CD14-positive monocyte (primary cell): Measurements from ENCODE around the gene LBHD2. TPM values are rescaled to one million over a fixed set of nuclear protein-coding genes. Genes with fewer than 3 reads are reported as not detected.

Experiments used
- DNase-seq, 3 donors: peaks; one replicate each; pipeline ENCODE4 v3.0.0-alpha.2; 2011 to 2022
- H2AFZ ChIP-seq: 2 replicates; pipeline ENCODE4 v1.6.0; 2012; ENCODE audit warnings: mild to moderate bottlenecking, low read depth, low read length, inconsistent platforms; ENCODE audit not compliant: insufficient read depth, poor library complexity, severe bottlenecking
- H3K27ac ChIP-seq, 2 donors: 1 replicate in 1 of 2; 2 replicates in 1 of 2; pipeline ENCODE4 v1.5.1; 2012 to 2013; ENCODE audit warnings: low read length in 2 of 2, control low read depth in 1 of 2, inconsistent platforms in 1 of 2, low read depth in 1 of 2, mild to moderate bottlenecking in 1 of 2
- H3K27me3 ChIP-seq, 2 donors: one replicate each; pipeline versions ENCODE4 v1.6.0 to v1.6.1; 2011 to 2013; ENCODE audit warnings: low read length in 2 of 2; ENCODE audit not compliant: control insufficient read depth in 2 of 2, insufficient read depth in 2 of 2
- H3K36me3 ChIP-seq, 2 donors: replicated peaks in 1 of 2; 1 replicate in 1 of 2; 2 replicates in 1 of 2; pipeline versions ENCODE4 v1.5.1 to v1.6.1; 2012 to 2013; ENCODE audit warnings: low read length in 2 of 2, control low read depth in 1 of 2, inconsistent platforms in 1 of 2, mild to moderate bottlenecking in 1 of 2; ENCODE audit not compliant: insufficient read depth in 2 of 2, control insufficient read depth in 1 of 2
- H3K4me1 ChIP-seq, 2 donors: 1 replicate in 1 of 2; 2 replicates in 1 of 2; pipeline versions ENCODE4 v1.5.1 to v1.6.1; 2012 to 2013; ENCODE audit warnings: low read length in 2 of 2, control low read depth in 1 of 2, inconsistent platforms in 1 of 2, mild to moderate bottlenecking in 1 of 2, moderate library complexity in 1 of 2; ENCODE audit not compliant: insufficient read depth in 2 of 2, control insufficient read depth in 1 of 2
- H3K4me2 ChIP-seq: replicated peaks from 2 replicates; pipeline ENCODE3; 2012; ENCODE audit warnings: low read length, moderate library complexity, mild to moderate bottlenecking; ENCODE audit not compliant: poor library complexity, severe bottlenecking; ENCODE audit errors: extremely low read depth
- H3K4me3 ChIP-seq, 3 experiments: fragments of 200-600 bp in 1 of 3; sonication (generic) in 1 of 3; replicated peaks in 1 of 3; 1 replicate in 2 of 3; 2 replicates in 1 of 3; pipeline ENCODE4 v1.5.1; 2011 to 2013; ENCODE audit warnings: low read length in 3 of 3, mild to moderate bottlenecking in 3 of 3, control low read depth in 2 of 3, low read depth in 2 of 3, inconsistent platforms in 1 of 3, moderate library complexity in 1 of 3
- H3K79me2 ChIP-seq: 2 replicates; pipeline ENCODE4 v1.6.0; 2012; ENCODE audit warnings: mild to moderate bottlenecking, control low read depth, inconsistent platforms, low read length, moderate library complexity; ENCODE audit not compliant: insufficient read depth
- H3K9ac ChIP-seq: 2 replicates; pipeline ENCODE4 v1.6.0; 2017; ENCODE audit warnings: low read length, mild to moderate bottlenecking; ENCODE audit not compliant: insufficient read depth, poor library complexity, severe bottlenecking
- H3K9me3 ChIP-seq, 2 donors: replicated peaks in 1 of 2; 1 replicate in 1 of 2; 2 replicates in 1 of 2; pipeline versions ENCODE4 v1.5.1 to v1.6.1; 2012 to 2013; ENCODE audit warnings: low read length in 2 of 2, control low read depth in 1 of 2; ENCODE audit not compliant: control insufficient read depth in 1 of 2, insufficient read depth in 1 of 2
- H4K20me1 ChIP-seq: 2 replicates; pipeline ENCODE4 v1.6.0; 2012; ENCODE audit warnings: mild to moderate bottlenecking, low read length, control low read depth, moderate library complexity; ENCODE audit not compliant: insufficient read depth
- H3K27ac Mint-ChIP-seq, 7 donors: one replicate each; pipeline ENCODE4 v1.8.0; 2020; ENCODE audit warnings: mild to moderate bottlenecking in 7 of 7, mixed read lengths in 7 of 7, moderate library complexity in 6 of 7, inconsistent platforms in 2 of 7
- H3K27me3 Mint-ChIP-seq, 3 donors: one replicate each; pipeline ENCODE4 v1.8.0; 2021 to 2022; ENCODE audit warnings: low read depth in 3 of 3, mild to moderate bottlenecking in 3 of 3, mixed read lengths in 3 of 3, moderate library complexity in 3 of 3, inconsistent platforms in 1 of 3
- H3K36me3 Mint-ChIP-seq, 2 donors: one replicate each; pipeline ENCODE4 v1.8.0; 2020; ENCODE audit warnings: mixed read lengths in 2 of 2, inconsistent platforms in 1 of 2, mild to moderate bottlenecking in 1 of 2
- H3K4me1 Mint-ChIP-seq: one replicate; pipeline ENCODE4 v1.8.0; 2020; ENCODE audit warnings: mild to moderate bottlenecking, mixed read lengths
- H3K4me3 Mint-ChIP-seq, 2 donors: one replicate each; pipeline ENCODE4 v1.8.0; 2020; ENCODE audit warnings: mild to moderate bottlenecking in 2 of 2, mixed read lengths in 2 of 2, moderate library complexity in 1 of 2
- H3K9me3 Mint-ChIP-seq, 7 donors: one replicate each; pipeline ENCODE4 v1.8.0; 2020 to 2022; ENCODE audit warnings: mixed read lengths in 7 of 7, mild to moderate bottlenecking in 6 of 7, moderate library complexity in 6 of 7, inconsistent platforms in 2 of 7
- WGBS: methylation state at CpG from one replicate; pipeline ENCODE4 v1.1.5; 2013; ENCODE audit warnings: missing lambda C conversion rate; ENCODE audit not compliant: insufficient coverage; 5-methylcytosine and 5-hydroxymethylcytosine counted together
- intact Hi-C, 2 donors: fragments of 100-400 bp; cut with micrococcal nuclease; formaldehyde crosslinking; loops; one replicate each; pipeline versions ENCODE4 v1.15.0 to v1.15.1; 2023
- polyA plus RNA-seq, 3 donors: library from polyadenylated mRNA; depleted of rRNA in 1 of 3; unstranded in 2 of 3; stranded (reverse) in 1 of 3; fragments of 300-500 nt in 2 of 3; fragments of >200 nt in 1 of 3; fragmentation: Illumina TruSeq in 2 of 3; gene quantifications; 1 replicate in 2 of 3; 2 replicates in 1 of 3; pipeline ENCODE4 v1.2.3, GENCODE V29; 2012 to 2021
- TF ChIP-seq, protein P1 (sequence below): fragments of 200-600 bp; IDR thresholded peaks from one replicate; pipeline ENCODE4 v1.8.0; 2022; ENCODE audit warnings: antibody characterized with exemption, mild to moderate bottlenecking

Gene LBHD2
- polyA plus RNA-seq, 3 donors = not detected

GRCh38 chr14:103104389-103104653, 20.3 kb downstream of the LBHD2 start:
- Histone ChIP-seq H3K9me3 (peaks cover 0 to 10% of the 10 kb centered on the region in 2 donors), H3K36me3 (no peaks in the 10 kb centered on the region), H3K27me3 (peaks cover 21 to 38% of the 10 kb centered on the region in 2 donors), H2AFZ (peak overlapping the region; percentile 44), H3K27ac (no peak overlapping the region), H3K79me2 (no peaks in the 10 kb centered on the region), H3K9ac (no peak overlapping the region), H4K20me1 (no peaks in the 10 kb centered on the region), H3K4me1 (peaks cover 36 to 57% of the 10 kb centered on the region in 2 donors), H3K4me3 (peak overlapping the region in 1 of 3 experiments; percentile 61), H3K4me2 (peak overlapping the region; percentile 60)
- Mint-ChIP-seq H3K4me1 (peaks cover 28% of the 10 kb centered on the region), H3K27ac (no peak overlapping the region), H3K27me3 (peaks cover 40 to 52% (median 44%) of the 10 kb centered on the region in 3 donors), H3K4me3 (peak overlapping the region in 1 of 2 donors; percentile 42), H3K36me3 (peaks cover 7 to 8% of the 10 kb centered on the region in 2 donors), H3K9me3 (peaks cover 0 to 18% (median 5%) of the 10 kb centered on the region in 7 donors)
- intact Hi-C loops = loop anchor here (2.0 to 5.0 kb wide), 4 partner anchors 18 to 83 kb away; partner anchors contain the start of gene TNFAIP2 (in 1 of the 2)
- 23% methylated on average over 8 of the region's 20 CpGs for WGBS
- DNase-seq = no peak
- TF ChIP-seq, protein P1, sequence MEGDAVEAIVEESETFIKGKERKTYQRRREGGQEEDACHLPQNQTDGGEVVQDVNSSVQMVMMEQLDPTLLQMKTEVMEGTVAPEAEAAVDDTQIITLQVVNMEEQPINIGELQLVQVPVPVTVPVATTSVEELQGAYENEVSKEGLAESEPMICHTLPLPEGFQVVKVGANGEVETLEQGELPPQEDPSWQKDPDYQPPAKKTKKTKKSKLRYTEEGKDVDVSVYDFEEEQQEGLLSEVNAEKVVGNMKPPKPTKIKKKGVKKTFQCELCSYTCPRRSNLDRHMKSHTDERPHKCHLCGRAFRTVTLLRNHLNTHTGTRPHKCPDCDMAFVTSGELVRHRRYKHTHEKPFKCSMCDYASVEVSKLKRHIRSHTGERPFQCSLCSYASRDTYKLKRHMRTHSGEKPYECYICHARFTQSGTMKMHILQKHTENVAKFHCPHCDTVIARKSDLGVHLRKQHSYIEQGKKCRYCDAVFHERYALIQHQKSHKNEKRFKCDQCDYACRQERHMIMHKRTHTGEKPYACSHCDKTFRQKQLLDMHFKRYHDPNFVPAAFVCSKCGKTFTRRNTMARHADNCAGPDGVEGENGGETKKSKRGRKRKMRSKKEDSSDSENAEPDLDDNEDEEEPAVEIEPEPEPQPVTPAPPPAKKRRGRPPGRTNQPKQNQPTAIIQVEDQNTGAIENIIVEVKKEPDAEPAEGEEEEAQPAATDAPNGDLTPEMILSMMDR = no peak

DNA sequence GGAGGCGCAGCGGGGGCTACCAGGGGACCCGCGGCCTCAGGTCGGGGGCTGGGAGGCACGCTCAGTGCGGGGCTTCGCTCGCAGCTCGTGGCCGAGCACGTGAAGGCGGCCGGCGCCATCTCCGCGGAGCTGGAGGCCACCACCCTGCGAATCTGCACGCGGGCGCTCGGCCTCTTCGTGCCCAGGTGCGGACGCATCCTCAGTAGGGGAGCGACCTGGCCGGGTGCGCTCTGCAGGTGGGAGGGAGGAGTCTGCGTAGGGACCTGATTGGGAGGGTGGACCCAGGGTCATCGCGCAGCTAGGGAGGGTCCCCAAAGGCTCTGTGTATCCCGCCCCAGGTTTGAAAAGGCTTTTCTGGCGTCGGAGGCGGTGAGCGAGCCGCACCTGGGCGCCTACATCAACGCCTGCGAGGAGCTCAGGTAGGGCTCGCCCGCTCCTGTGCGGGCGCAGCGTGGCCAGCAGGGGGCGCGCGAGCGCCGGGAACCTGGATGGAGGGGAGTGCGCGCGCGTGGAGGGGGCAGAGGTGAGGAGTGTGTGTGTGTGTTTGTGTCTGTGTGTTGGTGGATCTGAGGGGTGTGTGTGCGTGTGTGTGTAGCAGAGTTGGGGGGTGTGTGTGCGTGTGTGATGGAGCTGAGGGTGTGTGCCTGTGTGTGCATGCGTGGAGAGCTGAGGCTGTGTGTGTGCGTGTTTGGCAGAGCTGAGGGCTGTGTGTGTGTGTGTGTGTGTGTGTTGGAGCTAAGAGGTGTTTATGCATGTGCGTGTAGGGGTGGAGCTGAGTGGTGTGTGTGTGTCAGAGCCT, 20.8 kb downstream of the LBHD2 start:
- H3K4me1 ChIP-seq = peaks cover 39 to 61% of the 10 kb centered on the region in 2 donors
- H4K20me1 ChIP-seq = no peaks in the 10 kb centered on the region
- peak overlapping the region in 1 of 3 experiments; percentile 28 for H3K4me3 ChIP-seq
- H3K27me3 ChIP-seq = peaks cover 21 to 38% of the 10 kb centered on the region in 2 donors
- Mint-ChIP-seq H3K27ac (peak overlapping the region in 4 of 7 donors; percentile 20 to 65 (median 46)), H3K4me3 (peak overlapping the region in 1 of 2 donors; percentile 75), H3K36me3 (peaks cover 7 to 8% of the 10 kb centered on the region in 2 donors), H3K4me1 (peaks cover 32% of the 10 kb centered on the region), H3K27me3 (peaks cover 40 to 52% (median 44%) of the 10 kb centered on the region in 3 donors), H3K9me3 (peaks cover 0 to 18% (median 5%) of the 10 kb centered on the region in 7 donors)
- H3K4me2 ChIP-seq = peak overlapping the region; percentile 60
- intact Hi-C loops = loop anchor here (1.0 to 5.0 kb wide), 6 partner anchors 18 to 82 kb away; partner anchors contain the start of gene TNFAIP2 (in 1 of the 2)
- WGBS = 7% methylated on average over 58 of the region's 59 CpGs
- TF ChIP-seq, protein P1 = peak; percentile 86
- peaks cover 0 to 10% of the 10 kb centered on the region in 2 donors for H3K9me3 ChIP-seq
- H3K36me3 ChIP-seq = no peaks in the 10 kb centered on the region
- H3K9ac ChIP-seq = no peak overlapping the region
- H3K27ac ChIP-seq = no peak overlapping the region
- peak overlapping the region; percentile 44 for H2AFZ ChIP-seq
- peak; percentile 55 to 69 (median 61) for DNase-seq
- no peaks in the 10 kb centered on the region for H3K79me2 ChIP-seq
